B cell (primary cell): ENCODE data around the gene MYDGF. TPM values are rescaled to one million over a fixed set of nuclear protein-coding genes. Genes with fewer than 3 reads are reported as not detected.

Experiments
- ATAC-seq: fragments of 200-7000 bp; cut with Tn5 transposase; one replicate; pipeline ENCODE4 v1.10.0; 2021; ENCODE audit warnings: low read depth, mild to moderate bottlenecking, moderate number of reproducible peaks, moderate library complexity
- CTCF ChIA-PET: fragments of 350-600 bp; sonication (Branson Sonifier 250); formaldehyde crosslinking; loops from one replicate; lab custom pipeline; 2021; ENCODE audit warnings: antibody characterized with exemption, inconsistent platforms; lab: Charles Lee
- POLR2A ChIA-PET: fragments of 350-600 bp; sonication (Branson Sonifier 250); formaldehyde crosslinking; loops from one replicate; lab custom pipeline; 2021; ENCODE audit warnings: antibody characterized with exemption; lab: Charles Lee
- DNase-seq: peaks from one replicate; pipeline ENCODE4 v3.0.0; 2013
- H2AFZ ChIP-seq: 2 replicates; pipeline ENCODE4 v1.6.1; 2012; ENCODE audit warnings: mild to moderate bottlenecking, low read depth, low read length; ENCODE audit not compliant: insufficient read depth, poor library complexity, severe bottlenecking
- H3K27ac ChIP-seq, 2 donors: 1 replicate in 1 of 2; 2 replicates in 1 of 2; pipeline ENCODE4 v1.5.1; 2012 to 2013; ENCODE audit warnings: low read length in 2 of 2, mild to moderate bottlenecking in 2 of 2, moderate library complexity in 1 of 2
- H3K27me3 ChIP-seq, 4 experiments: fragments of 200-600 bp in 1 of 4; sonication (generic) in 1 of 4; replicated peaks in 1 of 4; 1 replicate in 2 of 4; 2 replicates in 2 of 4; pipeline versions ENCODE4 v1.6.1 to v1.7.0; 2013 to 2016; ENCODE audit warnings: low read length in 3 of 4, mild to moderate bottlenecking in 2 of 4, mixed read lengths in 1 of 4, moderate library complexity in 1 of 4; ENCODE audit not compliant: insufficient read depth in 4 of 4, control insufficient read depth in 3 of 4; ENCODE audit errors: control extremely low read depth in 1 of 4
- H3K36me3 ChIP-seq, 2 experiments: replicated peaks in 1 of 2; 1 replicate in 1 of 2; 2 replicates in 1 of 2; pipeline versions ENCODE4 v1.6.1 to v1.7.1; 2013; ENCODE audit warnings: low read length in 1 of 2; ENCODE audit not compliant: insufficient read depth in 2 of 2, control insufficient read depth in 1 of 2; ENCODE audit errors: control extremely low read depth in 1 of 2, extremely low read depth in 1 of 2
- H3K4me1 ChIP-seq, 2 donors: fragments of 200-600 bp in 1 of 2; sonication (generic) in 1 of 2; 1 replicate in 1 of 2; 2 replicates in 1 of 2; pipeline versions ENCODE4 v1.5.1 to v1.6.1; 2013 to 2017; ENCODE audit warnings: low read length in 2 of 2; ENCODE audit not compliant: control insufficient read depth in 2 of 2, insufficient read depth in 2 of 2
- H3K4me2 ChIP-seq: replicated peaks from 2 replicates; pipeline ENCODE3; 2012; ENCODE audit warnings: mild to moderate bottlenecking, low read depth, low read length; ENCODE audit not compliant: poor library complexity, severe bottlenecking
- H3K4me3 ChIP-seq, 5 experiments: fragments of 200-600 bp in 1 of 5; sonication (generic) in 1 of 5; 1 replicate in 3 of 5; 2 replicates in 2 of 5; pipeline versions ENCODE4 v1.5.1 to v1.7.0; 2011 to 2016; ENCODE audit warnings: low read length in 4 of 5, mild to moderate bottlenecking in 4 of 5, low read depth in 2 of 5, control low read depth in 1 of 5, moderate library complexity in 1 of 5; ENCODE audit not compliant: insufficient read depth in 1 of 5; ENCODE audit errors: control extremely low read depth in 1 of 5, extremely low read depth in 1 of 5
- H3K79me2 ChIP-seq: fragments of 200-600 bp; sonication (generic); one replicate; pipeline ENCODE4 v1.6.0; 2016; ENCODE audit warnings: low read length; ENCODE audit not compliant: control insufficient read depth, insufficient read depth
- H3K9ac ChIP-seq: fragments of 200-600 bp; sonication (generic); 2 replicates; pipeline ENCODE4 v1.6.1; 2017; ENCODE audit warnings: mild to moderate bottlenecking, low read length, moderate library complexity
- H3K9me3 ChIP-seq, 3 donors: one replicate each; pipeline versions ENCODE4 v1.6.1 to v1.7.1; 2013; ENCODE audit warnings: low read length in 2 of 3; ENCODE audit not compliant: control insufficient read depth in 2 of 3, insufficient read depth in 1 of 3; ENCODE audit errors: control extremely low read depth in 1 of 3
- H4K20me1 ChIP-seq: 2 replicates; pipeline ENCODE4 v1.6.0; 2012; ENCODE audit warnings: mild to moderate bottlenecking, low read length; ENCODE audit not compliant: insufficient read depth, control insufficient read depth, poor library complexity, severe bottlenecking
- H3K27ac Mint-ChIP-seq: one replicate; pipeline ENCODE4 v1.8.0; 2021; ENCODE audit warnings: mixed read lengths
- H3K27me3 Mint-ChIP-seq: one replicate; pipeline ENCODE4 v1.8.0; 2021; ENCODE audit warnings: mixed read lengths
- H3K4me1 Mint-ChIP-seq: one replicate; pipeline ENCODE4 v1.8.0; 2021; ENCODE audit warnings: mixed read lengths
- H3K4me3 Mint-ChIP-seq: one replicate; pipeline ENCODE4 v1.8.0; 2021; ENCODE audit warnings: mixed read lengths
- H3K9me3 Mint-ChIP-seq: one replicate; pipeline ENCODE4 v1.8.0; 2022; ENCODE audit warnings: mixed read lengths; ENCODE audit not compliant: insufficient read depth
- CTCF ChIP-seq: fragments of 200-600 bp; IDR thresholded peaks from one replicate; pipeline ENCODE4 v1.8.0; 2022; ENCODE audit warnings: antibody characterized with exemption, mild to moderate bottlenecking
- EZH2 ChIP-seq: IDR thresholded peaks from 2 replicates; pipeline ENCODE4 v1.6.1; 2012; ENCODE audit warnings: borderline replicate concordance, low read depth, mild to moderate bottlenecking, moderate library complexity, low read length; ENCODE audit not compliant: insufficient read depth, poor library complexity, severe bottlenecking
- WGBS: methylation state at CpG from one replicate; pipeline ENCODE4 v1.1.5; 2013; ENCODE audit warnings: missing lambda C conversion rate; ENCODE audit not compliant: insufficient coverage; 5-methylcytosine and 5-hydroxymethylcytosine counted together
- intact Hi-C: fragments of 100-400 bp; cut with micrococcal nuclease; formaldehyde crosslinking; loops from one replicate; pipeline ENCODE4 v1.10.0; 2022
- polyA plus RNA-seq: library from polyadenylated mRNA; depleted of rRNA; stranded (reverse); fragments of >200 nt; gene quantifications from 2 replicates; pipeline ENCODE4 v1.2.3, GENCODE V29; 2012
- total RNA-seq, 2 donors: library from RNA; stranded (reverse); fragments of 120-200 nt in 1 of 2; gene quantifications; 1 replicate in 1 of 2; 2 replicates in 1 of 2; pipeline versions ENCODE4 v1.2.3 to v1.2.4, GENCODE V29; 2013 to 2022

Gene MYDGF
- total and polyA plus RNA-seq, 2 donors (not counting 1 experiment from before 2014, with no cell fraction given), result 21.2 to 42.3 TPM

- 90% methylated on average over 14 of the region's 14 CpGs for WGBS
- no peak overlapping the region for H3K27ac ChIP-seq
Measured at GRCh38 chr19:4641132-4641531, 29.0 kb downstream of the MYDGF start.

More at GRCh38 chr19:4641132-4641531, 29.0 kb downstream of the MYDGF start:
- H3K79me2 ChIP-seq, result peaks cover 64% of the 10 kb centered on the region
- no peaks in the 10 kb centered on the region for H3K27me3 ChIP-seq
- Mint-ChIP-seq H3K4me3 (peak overlapping the region; percentile 68), H3K4me1 (peaks cover 38% of the 10 kb centered on the region), H3K27me3 (no peaks in the 10 kb centered on the region), H3K9me3 (no peaks in the 10 kb centered on the region), H3K27ac (no peak overlapping the region)
- H3K4me1 ChIP-seq, result peaks cover 34 to 65% of the 10 kb centered on the region in 2 donors
- ATAC-seq (no peak), DNase-seq (no peak)
- CTCF ChIA-PET, result no interaction called here
- no peak overlapping the region for H3K9ac ChIP-seq
- intact Hi-C loops, result no loop called here
- POLR2A ChIA-PET, result no interaction called here
- peak overlapping the region; percentile 93 for H3K4me2 ChIP-seq
- no peak overlapping the region for H2AFZ ChIP-seq
- H3K36me3 ChIP-seq, result no peaks in the 10 kb centered on the region
- no peak overlapping the region for H3K4me3 ChIP-seq
- TF ChIP-seq CTCF, result no peak
- no peak for TF ChIP-seq EZH2
- H4K20me1 ChIP-seq, result peaks cover 20% of the 10 kb centered on the region
- H3K9me3 ChIP-seq, result peaks cover 0 to 4% (median 0%) of the 10 kb centered on the region in 3 donors
